H1 (cell line): Measurements from ENCODE around the gene RIPOR3. TPM values are rescaled to one million over a fixed set of nuclear protein-coding genes. Genes with fewer than 3 reads are reported as not detected.

Experiments used
- EP300 ChIP-seq, 2 experiments: IDR thresholded peaks; 1 replicate in 1 of 2; 2 replicates in 1 of 2; pipeline ENCODE4 v1.6.1; 2011 to 2012; ENCODE audit warnings: low read depth in 2 of 2, low read length in 2 of 2, mild to moderate bottlenecking in 2 of 2, borderline replicate concordance in 1 of 2, inconsistent platforms in 1 of 2, moderate library complexity in 1 of 2
- FOSL1 ChIP-seq: IDR thresholded peaks from 2 replicates; pipeline ENCODE4 v1.6.1; 2011; ENCODE audit warnings: mild to moderate bottlenecking, low read depth, low read length, moderate library complexity; ENCODE audit not compliant: insufficient read depth
- JUN ChIP-seq: IDR thresholded peaks from 2 replicates; pipeline ENCODE4 v1.6.1; 2011; ENCODE audit warnings: low read depth, mild to moderate bottlenecking, improper control_type of control experiment, low read length
- KDM4A ChIP-seq: IDR thresholded peaks from one replicate; pipeline ENCODE4 v1.7.1; 2012; ENCODE audit warnings: low read depth, mild to moderate bottlenecking, moderate library complexity, low read length, inconsistent platforms; ENCODE audit not compliant: severe bottlenecking
- SRF ChIP-seq: IDR thresholded peaks from 2 replicates; pipeline ENCODE4 v1.6.1; 2011; ENCODE audit warnings: mild to moderate bottlenecking, low read depth, low read length, moderate library complexity
- polyA plus RNA-seq, 7 experiments: library from polyadenylated mRNA; depleted of rRNA in 3 of 7; stranded (reverse) in 5 of 7; unstranded in 2 of 7; fragments of >200 nt in 5 of 7; fragments of 200-250 nt in 2 of 7; gene quantifications; 1 replicate in 5 of 7; 2 replicates in 1 of 7; 4 replicates in 1 of 7; pipeline versions ENCODE4 v1.2.1 to v1.2.3, GENCODE V29; 2011 to 2013; ENCODE audit warnings: missing spikeins in 2 of 7, mixed read lengths in 2 of 7
- total RNA-seq: library from RNA; stranded (reverse); fragmentation: NEBNext Ultra II Directional; extraction: Animal tissue kit (Norgen Biotek cat#: 25700); gene quantifications from 2 replicates; pipeline ENCODE4 v1.2.1, GENCODE V29; 2021

RIPOR3 gene
- total and polyA plus RNA-seq, 2 of the 8 experiments (the other 6 are each of a cell fraction or from before 2014, with no cell fraction given), result 3.6 to 4.5 TPM

DNA sequence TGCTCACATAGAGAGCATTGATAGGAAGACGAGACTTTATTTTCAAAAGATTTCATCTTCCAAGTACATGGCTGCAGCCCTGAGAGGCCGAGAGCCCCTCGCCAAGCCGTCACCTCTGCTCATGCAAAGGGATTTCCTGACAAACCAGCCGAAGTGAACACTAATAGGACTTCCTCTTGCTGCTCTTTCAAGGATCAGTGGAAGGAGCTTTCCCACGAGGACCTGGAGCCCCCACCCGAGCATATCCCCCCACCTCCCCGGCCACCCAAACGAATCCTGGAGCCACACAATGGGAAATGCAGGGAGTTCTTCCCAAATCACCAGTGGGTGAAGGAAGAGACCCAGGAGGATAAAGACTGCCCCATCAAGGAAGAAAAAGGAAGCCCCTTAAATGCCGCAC lies 111.8 kb downstream of the RIPOR3 start (continued):
- TF ChIP-seq EP300 (IDR thresholded peaks at IDR 0.05; ENCODE audit: borderline replicate concordance in 1 of 2, low read depth in 2 of 2, low read length in 2 of 2) (no peak), JUN (no peak), SRF (no peak), FOSL1 (no peak), KDM4A (no peak)
